ENCODE measurements around the gene EFCAB6.

Gene EFCAB6

GRCh38 chr22:43564859-43565258, 247.2 kb downstream of the EFCAB6 start:
- no peak overlapping the region for H3K9ac ChIP-seq (ENCODE audit: low read length)
- no peak overlapping the region for H3K27ac ChIP-seq (ENCODE audit: low read depth, low read length)
- no peak overlapping the region for H3K18ac ChIP-seq (ENCODE audit: low read length)
- no peak overlapping the region for H3K4me3 ChIP-seq (ENCODE audit: low read depth, low read length)
- no peak overlapping the region for H2AK5ac ChIP-seq (ENCODE audit: low read length)
- no peak overlapping the region for H3K4ac ChIP-seq (ENCODE audit: low read depth, low read length)
- no peaks in the 10 kb centered on the region for H3K79me1 ChIP-seq (ENCODE audit: low read length)
- no peak overlapping the region for H2BK120ac ChIP-seq (ENCODE audit: insufficient read depth, low read length, poor library complexity)
- H3K14ac ChIP-seq (ENCODE audit: low read length): no peak overlapping the region
- H3K23ac ChIP-seq (ENCODE audit: low read length): no peak overlapping the region
- H3K4me2 ChIP-seq (ENCODE audit: low read length): no peak overlapping the region
- no peak overlapping the region for H4K91ac ChIP-seq (ENCODE audit: low read depth, low read length)
- no peak overlapping the region for H4K8ac ChIP-seq (ENCODE audit: low read depth, low read length)
- DNase-seq: no peak
- WGBS (ENCODE audit: extremely low coverage, insufficient coverage, insufficient read length): no CpG with 5 or more reads among the region's 6 CpGs
- no peaks in the 10 kb centered on the region for H3K4me1 ChIP-seq (ENCODE audit: control insufficient read depth in 1 of 2, insufficient read depth in 2 of 2, low read length in 2 of 2)
- no peaks in the 10 kb centered on the region for H3K36me3 ChIP-seq (ENCODE audit: control insufficient read depth in 1 of 2, insufficient read depth in 2 of 2, low read length in 2 of 2)
- H3K79me2 ChIP-seq (ENCODE audit: control insufficient read depth, insufficient read depth, low read length, poor library complexity): no peaks in the 10 kb centered on the region
- no peak overlapping the region for H4K12ac ChIP-seq (ENCODE audit: low read depth, low read length)
- H3K27me3 ChIP-seq (ENCODE audit: insufficient read depth, low read length): no peaks in the 10 kb centered on the region
- H2BK12ac ChIP-seq (ENCODE audit: low read length): no peak overlapping the region
- H3K9me3 ChIP-seq (ENCODE audit: insufficient read depth, low read depth, low read length): peaks cover 11% of the 10 kb centered on the region
- no peak overlapping the region for H2AFZ ChIP-seq (ENCODE audit: insufficient read depth, low read length, poor library complexity)
- no peak overlapping the region for H2BK5ac ChIP-seq (ENCODE audit: low read depth, low read length, poor library complexity)

GRCh38 chr22:43563571-43563970, 248.5 kb downstream of the EFCAB6 start:
- Histone ChIP-seq H2AK5ac (ENCODE audit: low read length) (no peak overlapping the region), H4K91ac (ENCODE audit: low read depth, low read length) (no peak overlapping the region), H3K4ac (ENCODE audit: low read depth, low read length) (no peak overlapping the region), H2AFZ (ENCODE audit: insufficient read depth, low read length, poor library complexity) (no peak overlapping the region), H3K27me3 (ENCODE audit: insufficient read depth, low read length) (no peaks in the 10 kb centered on the region), H2BK12ac (ENCODE audit: low read length) (no peak overlapping the region), H4K8ac (ENCODE audit: low read depth, low read length) (no peak overlapping the region), H3K9ac (ENCODE audit: low read length) (no peak overlapping the region), H4K12ac (ENCODE audit: low read depth, low read length) (no peak overlapping the region), H2BK5ac (ENCODE audit: low read depth, low read length, poor library complexity) (no peak overlapping the region), H3K4me2 (ENCODE audit: low read length) (no peak overlapping the region), H3K79me2 (ENCODE audit: control insufficient read depth, insufficient read depth, low read length, poor library complexity) (no peaks in the 10 kb centered on the region), H3K36me3 (ENCODE audit: control insufficient read depth in 1 of 2, insufficient read depth in 2 of 2, low read length in 2 of 2) (no peaks in the 10 kb centered on the region), H3K14ac (ENCODE audit: low read length) (no peak overlapping the region), H3K79me1 (ENCODE audit: low read length) (no peaks in the 10 kb centered on the region), H2BK120ac (ENCODE audit: insufficient read depth, low read length, poor library complexity) (no peak overlapping the region), H3K23ac (ENCODE audit: low read length) (no peak overlapping the region), H3K4me3 (ENCODE audit: low read depth, low read length) (no peak overlapping the region), H3K4me1 (ENCODE audit: control insufficient read depth in 1 of 2, insufficient read depth in 2 of 2, low read length in 2 of 2) (no peaks in the 10 kb centered on the region), H3K27ac (ENCODE audit: low read depth, low read length) (no peak overlapping the region), H3K18ac (ENCODE audit: low read length) (no peak overlapping the region), H3K9me3 (ENCODE audit: insufficient read depth, low read depth, low read length) (peaks cover 9% of the 10 kb centered on the region)
- WGBS (ENCODE audit: extremely low coverage, insufficient coverage, insufficient read length): no CpG with 5 or more reads among the region's 8 CpGs
- no peak for DNase-seq

- Histone ChIP-seq H3K23ac (ENCODE audit: low read length) (no peak overlapping the region), H3K79me1 (ENCODE audit: low read length) (no peaks in the 10 kb centered on the region), H4K12ac (ENCODE audit: low read depth, low read length) (no peak overlapping the region), H2BK120ac (ENCODE audit: insufficient read depth, low read length, poor library complexity) (no peak overlapping the region), H3K36me3 (ENCODE audit: control insufficient read depth in 1 of 2, insufficient read depth in 2 of 2, low read length in 2 of 2) (no peaks in the 10 kb centered on the region), H3K4me3 (ENCODE audit: low read depth, low read length) (no peak overlapping the region), H2AFZ (ENCODE audit: insufficient read depth, low read length, poor library complexity) (no peak overlapping the region), H3K4me1 (ENCODE audit: control insufficient read depth in 1 of 2, insufficient read depth in 2 of 2, low read length in 2 of 2) (no peaks in the 10 kb centered on the region), H3K18ac (ENCODE audit: low read length) (no peak overlapping the region), H3K27ac (ENCODE audit: low read depth, low read length) (no peak overlapping the region), H3K4ac (ENCODE audit: low read depth, low read length) (no peak overlapping the region), H3K4me2 (ENCODE audit: low read length) (no peak overlapping the region), H3K9me3 (ENCODE audit: insufficient read depth, low read depth, low read length) (peaks cover 9% of the 10 kb centered on the region), H3K14ac (ENCODE audit: low read length) (no peak overlapping the region), H2AK5ac (ENCODE audit: low read length) (no peak overlapping the region), H3K9ac (ENCODE audit: low read length) (no peak overlapping the region), H3K27me3 (ENCODE audit: insufficient read depth, low read length) (no peaks in the 10 kb centered on the region), H2BK5ac (ENCODE audit: low read depth, low read length, poor library complexity) (no peak overlapping the region), H2BK12ac (ENCODE audit: low read length) (no peak overlapping the region), H3K79me2 (ENCODE audit: control insufficient read depth, insufficient read depth, low read length, poor library complexity) (no peaks in the 10 kb centered on the region), H4K91ac (ENCODE audit: low read depth, low read length) (no peak overlapping the region), H4K8ac (ENCODE audit: low read depth, low read length) (no peak overlapping the region)
- DNase-seq: no peak
- WGBS (ENCODE audit: extremely low coverage, insufficient coverage, insufficient read length): no CpG with 5 or more reads among the region's 13 CpGs
Observed at GRCh38 chr22:43562843-43563242, 249.3 kb downstream of the EFCAB6 start.

GRCh38 chr22:43561415-43562178, 250.5 kb downstream of the EFCAB6 start:
- Histone ChIP-seq H3K4me2 (ENCODE audit: low read length) (no peak overlapping the region), H4K8ac (ENCODE audit: low read depth, low read length) (no peak overlapping the region), H2BK5ac (ENCODE audit: low read depth, low read length, poor library complexity) (no peak overlapping the region), H3K9ac (ENCODE audit: low read length) (no peak overlapping the region), H3K18ac (ENCODE audit: low read length) (no peak overlapping the region), H4K91ac (ENCODE audit: low read depth, low read length) (no peak overlapping the region), H3K23ac (ENCODE audit: low read length) (no peak overlapping the region), H3K79me1 (ENCODE audit: low read length) (no peaks in the 10 kb centered on the region), H3K4me3 (ENCODE audit: low read depth, low read length) (no peak overlapping the region), H3K4me1 (ENCODE audit: control insufficient read depth in 1 of 2, insufficient read depth in 2 of 2, low read length in 2 of 2) (no peaks in the 10 kb centered on the region), H3K27ac (ENCODE audit: low read depth, low read length) (no peak overlapping the region), H3K27me3 (ENCODE audit: insufficient read depth, low read length) (no peaks in the 10 kb centered on the region), H3K36me3 (ENCODE audit: control insufficient read depth in 1 of 2, insufficient read depth in 2 of 2, low read length in 2 of 2) (no peaks in the 10 kb centered on the region), H2AFZ (ENCODE audit: insufficient read depth, low read length, poor library complexity) (no peak overlapping the region), H3K14ac (ENCODE audit: low read length) (no peak overlapping the region), H3K4ac (ENCODE audit: low read depth, low read length) (no peak overlapping the region), H4K12ac (ENCODE audit: low read depth, low read length) (no peak overlapping the region), H3K79me2 (ENCODE audit: control insufficient read depth, insufficient read depth, low read length, poor library complexity) (no peaks in the 10 kb centered on the region), H2AK5ac (ENCODE audit: low read length) (no peak overlapping the region), H2BK12ac (ENCODE audit: low read length) (no peak overlapping the region), H3K9me3 (ENCODE audit: insufficient read depth, low read depth, low read length) (peaks cover 9% of the 10 kb centered on the region), H2BK120ac (ENCODE audit: insufficient read depth, low read length, poor library complexity) (no peak overlapping the region)
- no peak for DNase-seq
- WGBS (ENCODE audit: extremely low coverage, insufficient coverage, insufficient read length): no CpG with 5 or more reads among the region's 22 CpGs
